GM18870 (cell line): ENCODE data around the gene CD300E.

Source experiments
- ATAC-seq: cut with Tn5 transposase; IDR thresholded peaks from one replicate; pipeline ENCODE4 v1.9.1; 2021; ENCODE audit warnings: moderate library complexity; ENCODE audit not compliant: unreplicated experiment

CD300E gene

DNA sequence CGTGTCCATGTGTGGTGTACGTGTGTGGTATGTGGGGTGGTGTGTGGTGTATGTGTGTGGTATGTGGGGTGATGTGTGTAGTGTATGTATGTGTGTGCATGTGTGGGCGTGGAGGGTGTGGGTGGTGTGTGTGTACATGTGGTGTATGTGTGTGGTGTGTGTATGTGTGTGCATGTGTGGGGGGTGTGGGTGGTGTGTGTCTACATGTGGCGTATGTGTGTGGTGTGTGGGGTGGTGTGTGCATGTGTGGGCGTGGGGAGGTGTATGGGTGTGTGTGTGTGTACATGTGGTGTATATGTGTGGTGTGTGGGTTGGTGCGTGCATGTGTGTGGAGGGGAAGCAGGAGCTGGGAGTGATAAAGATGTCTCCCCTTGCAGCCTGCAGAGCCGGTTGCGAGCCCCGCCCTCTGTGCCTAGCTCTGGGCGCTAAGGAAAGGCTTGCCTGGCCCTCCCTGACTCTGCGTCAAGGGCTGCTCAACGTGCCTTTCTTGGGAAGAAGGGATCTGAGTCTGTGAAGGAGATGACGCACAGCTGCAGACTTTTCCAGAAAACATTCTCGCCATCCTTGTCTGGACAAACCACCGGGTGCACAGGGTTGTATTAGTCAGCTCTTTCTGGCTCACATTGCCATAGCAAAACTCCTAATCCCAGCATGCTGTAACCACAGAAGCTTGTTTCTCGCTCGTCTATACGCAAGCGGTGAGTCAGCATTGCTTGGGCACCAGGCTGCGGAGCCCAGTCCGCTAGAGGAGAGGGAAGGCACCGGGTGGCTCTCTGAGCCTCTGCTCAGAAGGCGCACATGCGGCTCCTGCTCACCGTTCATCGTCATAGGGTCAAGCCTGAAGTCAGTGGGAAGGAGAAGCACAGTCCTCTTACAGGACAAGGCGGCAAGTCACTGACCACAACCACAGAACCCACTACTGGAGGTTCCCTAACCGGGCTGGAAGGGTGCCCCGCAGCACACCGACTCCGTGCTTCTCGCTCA is 54.2 kb downstream of the CD300E start:
- ATAC-seq: no peak

DNA sequence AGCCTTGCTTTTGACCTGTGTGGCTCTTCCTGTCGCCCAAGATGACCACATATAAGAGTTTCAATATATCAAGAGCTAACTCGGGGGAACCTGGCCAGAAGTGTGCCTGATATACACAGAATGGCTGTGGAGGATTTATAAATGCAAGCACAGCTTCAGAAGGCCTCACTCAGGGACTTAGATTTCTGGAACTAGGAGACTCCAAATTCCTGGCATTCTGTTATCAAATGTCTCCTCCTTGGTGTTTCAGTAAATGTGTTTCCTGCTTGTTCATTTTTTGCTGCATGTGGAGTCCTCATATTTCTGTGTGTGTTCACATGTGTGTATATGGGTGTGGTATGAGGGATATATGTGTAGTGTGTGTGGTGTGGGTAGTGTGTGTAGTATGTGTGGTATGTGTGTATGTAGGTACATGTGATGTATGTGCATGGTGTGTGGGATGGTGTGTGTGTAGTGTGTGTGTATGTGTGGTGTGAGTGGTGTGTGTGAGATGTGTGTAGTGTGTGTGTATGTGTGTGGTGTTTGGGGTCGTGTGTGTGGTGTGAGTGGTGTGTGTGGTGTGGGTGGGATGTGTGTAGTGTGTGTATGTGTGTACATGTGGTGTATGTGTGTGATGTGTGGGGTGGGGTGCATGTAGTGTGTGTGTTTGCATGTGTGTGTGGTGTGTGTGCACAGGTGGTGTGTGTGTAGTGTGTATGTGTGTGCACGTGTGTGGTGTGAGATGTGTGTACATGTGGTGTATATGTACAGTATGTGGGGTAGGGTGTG is 55.2 kb downstream of the CD300E start:
- ATAC-seq: no peak

DNA sequence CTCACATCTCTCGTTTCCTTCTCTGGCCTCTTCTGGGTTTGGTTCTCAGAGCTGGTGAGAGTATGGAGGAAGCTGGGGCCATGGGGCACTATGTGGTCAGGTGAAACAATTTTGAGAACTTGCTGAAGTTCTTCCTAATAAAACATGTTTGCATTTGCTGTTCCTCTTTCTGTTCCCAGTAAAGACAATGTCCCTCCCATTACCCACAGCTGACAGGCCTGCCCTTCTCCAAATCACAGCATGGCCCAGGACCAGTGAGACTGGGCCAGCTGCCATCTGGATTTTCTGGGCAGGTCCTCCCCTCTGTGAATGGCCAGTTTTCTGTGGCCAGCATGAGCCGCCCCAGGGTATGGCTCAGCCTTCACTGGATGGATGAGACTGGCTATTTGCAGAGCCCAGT is 56.1 kb downstream of the CD300E start, which contains the start of gene CD300H:
Gene CD300H, minus strand, starts transcription at position 113 of the 400 bp plus-strand sequence.
- ATAC-seq: no peak

DNA sequence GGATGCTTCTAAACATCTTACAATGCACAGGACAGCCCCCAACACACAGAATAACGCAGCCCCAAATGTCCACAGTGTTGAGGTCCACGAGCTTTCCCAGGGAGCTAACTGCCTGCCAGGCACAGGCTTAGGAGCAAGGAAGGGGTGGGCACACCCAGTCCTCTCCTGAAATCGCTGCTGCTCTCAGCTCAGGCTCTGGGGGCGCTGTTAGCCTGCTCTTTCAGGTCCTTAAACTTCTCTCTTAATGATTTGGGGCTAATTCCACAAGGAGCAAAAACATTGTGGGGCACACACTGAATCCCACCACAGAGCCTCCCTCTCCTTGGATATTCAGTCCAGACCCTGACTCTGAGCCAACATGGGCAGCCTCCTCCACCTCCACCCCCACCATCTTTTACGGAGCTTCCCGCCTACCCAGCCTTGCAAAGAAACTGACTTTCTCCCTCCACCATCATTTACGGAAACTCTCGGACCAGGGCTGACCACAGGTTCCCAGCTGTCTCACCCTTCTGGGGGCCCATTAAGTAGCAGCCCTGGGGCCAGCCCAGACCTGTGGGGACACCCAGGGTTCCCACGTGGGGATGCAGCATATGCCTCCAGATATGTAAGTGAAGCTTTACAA is 57.3 kb downstream of the CD300E start:
- no peak for ATAC-seq

DNA sequence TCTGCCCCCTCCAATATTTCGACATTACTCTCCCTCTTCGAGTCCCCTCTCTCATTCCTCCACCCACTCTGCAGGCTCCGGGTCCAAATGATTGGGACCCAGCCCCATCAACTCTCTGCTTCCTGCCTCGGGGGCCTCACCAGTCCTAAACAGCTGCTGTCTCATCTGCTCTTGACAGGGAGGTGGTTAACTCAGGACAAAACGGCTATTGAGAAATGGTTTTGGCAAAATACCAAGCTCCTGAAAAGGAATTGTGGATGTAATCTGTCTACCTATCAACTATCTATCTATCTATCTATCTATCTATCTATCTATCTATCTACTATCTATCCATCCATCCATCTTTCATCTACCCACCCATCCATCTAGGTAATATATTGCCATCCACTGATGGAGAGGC is 58.4 kb downstream of the CD300E start:
- ATAC-seq: no peak

DNA sequence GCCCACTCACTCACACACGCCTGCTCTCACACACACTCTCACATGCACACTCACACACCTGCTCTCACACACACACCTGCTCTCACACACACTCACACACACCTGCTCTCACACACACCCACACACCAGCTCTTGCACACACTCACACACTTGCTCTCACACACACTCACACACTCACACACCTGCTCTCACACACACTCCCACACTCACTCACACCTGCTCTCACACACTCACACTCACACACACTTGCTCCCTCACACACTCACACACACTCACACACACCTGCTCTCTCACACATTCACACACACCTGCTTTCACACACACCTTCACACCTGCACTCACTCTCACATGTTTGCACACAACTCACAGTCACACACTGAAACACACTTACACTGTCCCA is 60.2 kb downstream of the CD300E start:
- no peak for ATAC-seq

DNA sequence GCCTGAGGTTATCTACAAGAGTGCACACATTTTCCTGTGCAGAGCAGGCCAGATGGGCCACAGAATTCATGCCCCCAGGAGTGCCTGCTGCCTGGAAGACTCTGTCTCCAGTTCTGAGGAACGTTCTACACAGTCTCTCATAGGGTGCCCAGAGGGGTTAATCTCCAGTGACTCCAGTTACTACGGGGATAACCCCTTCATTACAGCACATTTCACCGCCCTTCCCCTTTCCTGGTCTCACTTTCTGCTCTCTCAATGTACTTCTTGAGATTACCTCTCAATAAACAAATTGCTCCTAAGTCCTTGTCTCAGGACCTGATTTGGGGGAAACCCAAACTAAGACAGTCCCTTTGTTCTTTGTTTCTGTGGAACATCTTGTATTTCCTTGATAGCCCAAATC is 62.0 kb downstream of the CD300E start:
- ATAC-seq: no peak
